ENCODE data around the gene FBXO30.

DNA sequence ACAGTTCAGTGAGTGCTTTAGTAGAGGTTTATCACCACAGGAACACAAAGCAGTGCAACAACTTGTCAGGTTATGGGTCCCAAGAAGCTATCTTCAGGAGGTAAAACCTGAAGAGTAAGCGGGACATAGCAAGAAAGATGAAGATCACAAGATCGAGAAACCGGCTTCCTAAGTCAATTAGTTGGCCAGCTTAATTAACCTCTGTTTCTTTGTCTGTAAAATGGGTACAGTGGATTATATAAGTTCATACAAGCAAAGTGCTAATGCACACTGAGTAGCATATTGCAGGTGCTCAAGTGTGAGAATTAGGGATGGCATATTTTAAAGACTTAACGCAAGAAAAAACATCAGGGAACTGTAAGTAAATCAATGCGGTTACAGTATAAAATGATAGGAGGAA is 12.5 kb downstream of the FBXO30 start:
- TF ChIP-seq EZH2 (IDR thresholded peaks at IDR 0.05; ENCODE audit: insufficient read depth, poor library complexity, severe bottlenecking) (no peak), EZH2phosphoT487 (IDR thresholded peaks at IDR 0.05; ENCODE audit: insufficient read depth, low read depth) (no peak)
